GM21786 (cell line): Measurements from ENCODE around the gene LAMTOR2.
"Not testable (repeated sequence)": the region's sequence is repeated elsewhere in the genome, so short reads cannot be mapped to it uniquely, and the experiment has no call there.

Experiments used
- ATAC-seq: cut with Tn5 transposase; IDR thresholded peaks from one replicate; pipeline ENCODE4 v1.9.1; 2021; ENCODE audit not compliant: unreplicated experiment

Gene LAMTOR2

DNA sequence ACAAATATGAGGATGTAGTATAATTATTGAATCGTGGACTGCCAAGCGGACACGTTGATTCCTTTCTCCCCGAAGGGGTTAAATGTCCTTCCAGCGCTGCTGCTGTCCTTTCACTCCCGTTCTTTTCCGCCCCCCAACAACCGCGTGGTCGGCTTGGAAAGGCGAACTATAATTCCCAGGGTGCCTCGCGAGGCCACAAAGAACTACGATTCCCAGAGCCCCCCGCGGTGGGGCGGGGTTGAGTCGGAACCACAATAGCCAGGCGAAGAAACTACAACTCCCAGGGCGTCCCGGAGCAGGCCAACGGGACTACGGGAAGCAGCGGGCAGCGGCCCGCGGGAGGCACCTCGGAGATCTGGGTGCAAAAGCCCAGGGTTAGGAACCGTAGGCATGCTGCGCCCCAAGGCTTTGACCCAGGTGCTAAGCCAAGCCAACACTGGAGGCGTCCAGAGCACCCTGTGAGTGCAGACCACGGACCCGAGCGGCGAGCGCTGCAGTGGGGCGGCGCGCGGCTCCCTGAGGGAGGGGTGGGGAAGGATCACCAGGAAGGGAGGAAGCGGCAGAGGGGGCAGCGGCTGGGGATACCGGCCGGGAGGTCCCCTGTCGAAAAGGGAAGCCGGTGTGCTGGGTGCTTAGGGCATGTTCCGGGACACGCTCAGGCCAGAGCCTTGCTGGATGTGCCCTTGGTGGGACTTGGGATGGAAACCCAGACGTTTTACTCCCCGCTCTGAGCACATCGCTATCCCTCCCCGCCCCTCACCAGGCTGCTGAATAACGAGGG lies at the start of gene LAMTOR2:
Gene LAMTOR2 (plus strand): TSS at position 283 of the 781 bp plus-strand sequence. CDS start 108 bp downstream, at position 391.
- ATAC-seq, result peak; percentile 75

DNA sequence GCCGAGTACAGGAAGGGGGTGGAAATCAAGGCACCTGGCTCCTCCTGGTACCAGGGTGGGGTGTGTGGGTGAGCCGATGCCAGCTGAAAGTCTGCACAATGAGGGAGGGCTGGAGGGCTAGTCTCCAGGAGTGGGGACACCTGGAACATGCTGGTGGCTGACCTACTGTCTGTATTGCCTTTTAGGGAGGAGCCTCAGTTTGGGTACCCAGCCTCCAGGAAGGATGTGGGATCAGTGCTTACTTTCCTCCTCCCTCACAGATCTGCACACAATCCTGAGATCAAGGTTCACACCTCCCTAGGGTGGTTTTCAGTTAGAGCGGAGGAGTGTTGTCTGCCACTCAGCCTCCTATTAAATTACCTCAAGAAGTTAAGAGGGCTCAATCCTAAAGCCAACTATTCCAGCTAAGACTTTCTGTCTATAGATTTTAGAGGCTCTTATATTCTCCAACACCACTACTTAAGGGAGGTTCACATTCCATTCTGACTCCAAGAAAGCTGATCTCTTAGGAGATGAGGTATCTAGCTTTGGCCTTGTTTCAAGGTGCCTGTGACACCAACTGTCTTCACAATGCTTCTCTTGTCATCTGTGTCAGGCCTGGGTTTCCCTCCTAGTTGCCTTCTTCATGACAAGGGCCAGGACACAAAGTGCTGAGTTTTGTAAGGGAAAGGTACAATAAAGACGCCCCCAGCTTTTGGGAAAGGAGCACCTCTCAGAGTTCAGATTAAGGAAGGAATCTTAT lies 49.6 kb upstream of the LAMTOR2 start:
- no peak for ATAC-seq

DNA sequence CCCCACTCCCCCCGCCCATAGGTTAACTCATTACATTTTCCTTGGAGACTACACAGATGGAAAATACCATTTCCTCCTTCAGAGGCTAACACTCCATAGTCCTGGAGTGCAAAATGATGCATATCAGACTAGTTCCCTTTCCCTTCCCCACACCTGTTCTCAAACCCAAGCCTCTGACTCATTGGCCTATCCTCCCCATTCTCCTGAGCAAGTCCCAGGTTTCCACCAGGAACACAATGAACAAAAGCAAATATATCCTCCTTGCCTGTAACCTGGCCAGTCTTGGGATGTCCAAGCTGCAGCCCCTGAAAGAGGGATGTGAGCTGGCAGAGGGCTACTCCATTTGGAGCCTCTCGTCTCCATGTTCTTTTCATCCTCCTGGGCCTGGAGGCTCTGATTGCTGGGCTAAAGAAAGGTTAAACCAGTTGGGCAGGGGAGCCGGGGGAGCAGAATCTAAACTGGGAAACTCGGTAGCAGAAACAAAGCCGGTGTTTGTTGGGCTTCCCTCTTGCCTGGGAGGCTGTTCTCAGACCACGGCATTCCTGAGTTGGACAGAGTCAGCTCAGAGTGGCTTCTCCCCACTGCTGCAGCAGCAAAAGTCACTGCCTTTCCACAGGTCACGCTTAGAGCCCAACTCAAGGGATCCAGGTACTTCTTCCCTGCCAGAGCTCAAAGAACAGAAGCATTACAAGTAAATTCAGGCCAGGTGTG lies 47.8 kb upstream of the LAMTOR2 start:
- ATAC-seq, result no peak

DNA sequence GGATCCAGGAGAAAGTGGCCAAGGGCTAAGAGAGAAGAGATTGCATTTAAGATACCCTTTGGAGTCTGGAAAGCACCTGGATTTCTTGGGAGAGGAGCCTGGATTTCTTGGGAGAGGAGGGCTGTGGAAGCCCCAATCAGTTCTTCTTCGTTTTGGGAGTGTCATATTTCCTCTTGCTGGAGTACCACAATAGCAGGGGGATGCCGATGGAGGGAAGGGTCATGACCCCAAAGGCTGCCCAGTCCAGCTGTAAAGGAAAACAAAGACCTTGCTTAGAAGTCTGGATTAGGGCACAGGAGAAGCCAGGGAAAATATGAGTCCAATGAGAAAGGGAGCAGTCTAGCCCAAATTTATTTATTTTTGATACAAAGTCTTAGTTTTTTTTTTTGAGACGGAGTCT lies 45.2 kb upstream of the LAMTOR2 start:
- ATAC-seq, result no peak

DNA sequence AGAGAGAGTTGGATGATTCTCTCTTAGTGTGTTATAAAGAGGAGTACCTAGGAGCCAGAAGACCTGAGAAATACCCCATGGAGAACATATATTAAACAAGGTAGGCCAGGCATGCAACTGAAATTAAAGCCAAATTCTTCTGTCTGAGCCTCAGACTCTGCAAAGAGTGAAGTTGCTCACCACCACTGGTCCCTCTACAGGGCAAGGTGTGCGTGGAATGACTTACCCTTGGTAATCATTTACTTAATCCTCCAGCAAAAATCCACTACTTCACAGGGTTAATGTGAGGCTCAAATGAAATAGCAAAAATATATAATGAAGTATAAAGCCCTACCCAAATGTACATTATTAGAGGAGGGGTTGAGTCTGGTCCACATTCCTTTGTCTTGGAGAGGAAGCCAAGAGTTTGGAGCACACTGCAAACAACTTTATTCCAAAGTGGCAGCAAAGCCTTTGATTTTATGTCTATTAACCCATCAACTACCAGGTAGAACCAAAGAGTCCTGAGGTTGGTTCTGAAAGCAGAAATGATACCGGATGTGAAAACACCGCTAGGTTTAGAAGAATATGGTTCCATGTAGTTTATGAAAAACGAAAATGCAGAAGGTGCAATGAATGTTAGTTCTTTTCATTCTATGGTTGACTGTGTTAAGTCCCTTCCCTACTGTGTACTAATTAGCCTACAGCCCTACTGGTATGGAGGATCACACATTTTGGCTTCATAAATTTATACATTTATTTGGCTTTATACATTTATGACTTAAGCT lies 42.3 kb upstream of the LAMTOR2 start:
- ATAC-seq, result peak; percentile 90

DNA sequence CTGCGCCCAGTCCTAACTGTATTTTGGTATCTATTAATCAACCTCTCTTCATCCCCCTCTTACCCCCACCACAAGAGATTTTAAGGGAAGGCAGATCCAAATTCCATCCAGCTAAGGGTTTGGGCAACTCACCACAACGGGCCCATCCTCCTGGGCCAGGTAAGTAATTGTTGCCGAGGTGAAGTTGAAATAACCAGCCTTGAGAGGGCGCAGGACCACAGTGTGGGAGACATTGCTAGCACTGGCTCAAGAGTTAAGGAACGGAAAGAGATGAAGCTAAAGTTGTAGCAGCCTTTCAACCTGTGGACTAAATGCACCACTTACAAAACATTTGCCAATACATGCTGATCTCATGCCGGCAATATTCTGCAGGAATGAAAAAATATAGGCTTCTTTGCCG lies 39.8 kb upstream of the LAMTOR2 start:
- no peak for ATAC-seq

DNA sequence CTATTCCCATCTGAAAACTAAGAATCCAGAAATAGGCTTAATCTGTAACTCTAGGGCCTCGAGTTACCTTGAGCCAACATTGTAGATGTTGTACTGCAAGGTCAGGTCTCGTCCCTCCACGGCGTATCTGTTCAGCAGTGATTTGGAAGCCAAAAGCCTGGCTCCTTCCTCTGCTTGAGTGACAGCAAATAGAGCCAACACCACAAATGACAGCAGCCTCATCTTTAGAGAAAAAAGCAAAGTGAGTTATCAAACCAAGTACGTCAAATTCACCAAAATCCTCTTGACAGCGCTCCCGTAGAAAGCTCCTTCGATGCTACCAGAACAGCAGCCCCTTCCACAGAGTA lies 34.7 kb upstream of the LAMTOR2 start:
- no peak for ATAC-seq

DNA sequence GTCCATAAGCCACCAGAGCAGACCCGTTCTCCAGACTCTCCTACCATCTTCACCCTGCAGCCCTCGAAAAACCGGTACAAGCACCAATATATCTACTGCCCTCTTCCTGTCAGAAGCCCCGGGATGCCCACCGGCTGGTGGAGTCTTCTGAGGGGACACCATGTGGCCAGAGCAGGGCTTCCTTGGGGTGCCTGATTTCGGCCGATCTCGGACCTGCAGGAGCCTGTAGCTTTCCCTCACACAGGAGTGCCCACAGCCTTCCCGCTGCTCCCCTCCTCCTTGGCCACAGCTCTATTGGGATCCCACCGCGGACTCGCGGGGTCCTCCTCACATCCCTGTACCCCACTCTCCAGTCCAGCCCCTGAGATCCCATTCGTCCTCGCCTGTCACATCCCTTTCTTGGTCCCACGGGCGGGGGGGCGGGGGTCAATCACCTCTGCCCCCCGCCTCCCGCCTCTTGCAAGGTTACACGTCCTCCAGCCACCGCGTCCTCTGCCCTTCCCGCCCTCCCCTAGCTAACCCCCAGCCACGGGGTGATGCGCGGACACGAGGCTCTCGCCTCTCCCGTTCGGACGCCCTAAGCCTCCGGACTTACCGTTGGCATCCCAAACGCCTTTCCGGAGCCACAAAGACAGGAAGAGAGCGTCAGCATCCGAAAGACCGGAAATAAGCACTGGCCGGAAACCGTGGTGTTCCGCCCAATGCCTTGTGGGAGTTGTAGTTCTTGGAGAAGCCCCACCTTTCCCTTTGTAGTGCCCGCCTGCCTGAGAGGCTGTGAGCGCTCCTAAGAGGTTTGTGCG lies 34.1 kb upstream of the LAMTOR2 start, which contains the start of gene SSR2:
Gene SSR2 (minus strand): TSS at position 659 of the 800 bp plus-strand sequence. CDS start 784 bp downstream, outside the sequence.
- peak; percentile 97 for ATAC-seq

DNA sequence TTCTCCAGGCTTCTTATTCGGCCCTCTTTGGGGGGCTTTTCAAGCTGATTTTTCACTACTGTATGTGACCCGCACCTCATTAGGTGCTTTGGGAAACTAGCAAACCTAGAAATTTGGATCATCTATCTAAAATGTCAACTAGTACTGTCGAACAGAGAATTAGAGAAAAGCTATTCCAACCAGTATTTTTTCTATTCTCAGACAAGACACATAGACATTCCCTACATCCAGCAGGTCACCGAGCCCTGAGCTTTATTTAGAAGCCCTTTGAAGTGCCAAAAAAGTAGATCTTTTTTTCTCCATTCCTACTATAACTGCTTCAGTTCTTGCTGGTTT lies 33.5 kb upstream of the LAMTOR2 start:
- ATAC-seq, result no peak

DNA sequence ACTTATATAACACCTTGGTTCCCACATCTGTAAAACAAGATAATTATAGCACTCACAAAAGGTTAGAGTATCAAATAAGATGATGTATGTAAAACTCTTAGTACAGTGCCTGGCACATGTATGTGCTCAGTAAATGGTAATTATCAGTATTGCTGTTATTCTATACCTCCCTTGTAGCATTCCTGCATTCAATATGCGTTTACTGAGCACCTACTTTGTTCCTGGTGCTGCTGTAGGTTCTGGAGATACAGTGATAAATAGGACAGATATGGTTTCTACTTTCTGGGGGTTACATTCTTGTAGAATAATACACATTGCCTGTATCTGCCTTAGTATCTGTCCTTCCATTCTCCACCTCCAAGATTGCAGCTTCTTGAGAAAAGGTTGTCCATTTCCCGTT lies 32.6 kb upstream of the LAMTOR2 start:
- ATAC-seq, result no peak

DNA sequence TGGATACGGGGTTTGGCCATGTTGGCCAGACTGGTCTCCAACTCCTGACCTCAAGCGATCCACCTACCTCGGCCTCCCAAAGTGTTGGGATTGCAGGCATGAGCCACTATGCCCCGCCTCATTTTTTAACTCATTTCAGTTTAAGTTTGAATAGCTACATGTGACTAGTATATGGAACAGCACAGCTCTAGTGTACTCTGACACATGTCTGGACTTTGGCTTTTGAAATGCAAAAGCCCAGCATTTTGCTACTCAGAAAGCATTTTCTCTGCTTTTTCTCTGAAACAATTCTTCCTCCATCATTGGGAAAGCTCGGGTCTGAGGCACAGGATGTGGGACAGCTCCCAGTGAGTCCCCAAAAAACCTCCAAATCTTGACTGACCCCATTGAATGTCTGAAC lies 29.8 kb upstream of the LAMTOR2 start:
- ATAC-seq, result no peak

DNA sequence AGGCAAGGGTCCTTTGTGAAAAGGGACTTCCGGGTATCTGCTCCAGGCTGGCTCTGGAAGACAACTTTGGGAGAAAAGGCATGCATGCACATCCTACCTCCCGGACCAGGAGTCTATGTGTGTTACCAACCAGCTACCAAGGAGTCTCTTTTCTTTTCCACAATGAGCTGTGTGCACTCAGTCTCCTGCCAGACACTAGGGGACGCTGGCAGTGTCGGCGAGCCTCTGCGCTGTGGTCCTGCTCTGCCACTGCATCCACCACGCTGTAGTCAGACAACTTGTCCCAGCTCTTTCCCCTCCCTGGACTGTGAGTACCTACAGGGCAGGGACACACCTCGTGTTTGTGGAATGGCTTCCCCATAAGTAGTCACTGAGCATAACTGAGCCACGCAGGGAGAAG lies 28.7 kb upstream of the LAMTOR2 start:
- ATAC-seq, result no peak

DNA sequence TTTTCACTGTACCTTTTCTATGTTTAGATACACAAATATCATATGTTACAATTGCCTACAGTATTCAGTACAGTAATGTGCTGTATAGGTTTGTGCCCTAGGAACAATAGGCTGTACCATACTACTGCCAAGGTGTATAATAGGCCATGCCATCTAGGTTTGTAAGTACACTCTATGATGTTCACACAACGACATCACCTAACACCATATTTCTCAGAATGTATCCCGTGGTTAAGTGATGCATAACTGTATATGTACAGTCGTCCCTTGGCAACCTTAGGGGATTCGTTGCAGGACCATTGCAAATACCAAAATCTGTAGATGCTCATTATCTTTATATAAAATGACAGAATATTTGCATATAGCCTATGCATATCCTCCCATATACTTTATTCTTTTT lies 28.0 kb upstream of the LAMTOR2 start:
- no peak for ATAC-seq

DNA sequence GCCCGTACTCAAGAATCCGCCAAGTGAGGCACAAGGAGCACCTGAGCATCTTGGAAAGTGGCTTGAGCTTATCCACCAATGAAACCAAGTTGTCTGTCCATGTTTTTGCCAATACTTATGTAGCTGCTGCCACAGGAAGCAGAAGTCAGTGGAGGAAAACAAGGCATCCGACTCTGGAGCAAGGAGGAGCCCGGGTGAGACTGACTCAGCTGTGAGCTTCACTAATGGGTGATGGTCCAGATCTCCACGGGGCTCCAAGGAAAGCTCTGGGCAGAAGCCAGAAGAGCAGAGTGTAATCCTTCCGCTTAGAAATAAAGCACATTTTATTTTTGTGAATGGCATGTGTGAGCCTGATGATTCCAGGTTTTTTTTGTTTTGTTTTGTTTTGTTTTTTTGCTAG lies 21.6 kb upstream of the LAMTOR2 start:
- ATAC-seq, result no peak

DNA sequence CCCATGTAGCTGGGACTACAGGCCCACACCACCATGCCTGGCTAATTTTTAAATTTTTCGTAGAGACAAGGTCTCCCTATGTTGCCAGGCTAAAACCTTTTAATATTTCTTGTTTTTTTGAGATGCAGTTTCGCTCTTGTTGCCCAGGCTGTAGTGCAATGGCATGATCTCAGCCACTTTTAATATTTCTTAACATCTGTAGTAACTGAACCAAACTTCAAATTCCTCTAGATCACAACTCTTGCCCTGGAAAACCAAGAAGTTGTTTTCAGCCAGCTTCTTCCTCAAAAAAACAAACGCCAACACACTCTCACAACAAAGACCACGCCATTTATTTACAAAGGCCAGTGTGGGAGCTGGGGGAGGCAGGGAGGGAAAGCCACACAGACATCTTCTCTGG lies 19.6 kb upstream of the LAMTOR2 start:
- ATAC-seq, result not testable (repeated sequence)

DNA sequence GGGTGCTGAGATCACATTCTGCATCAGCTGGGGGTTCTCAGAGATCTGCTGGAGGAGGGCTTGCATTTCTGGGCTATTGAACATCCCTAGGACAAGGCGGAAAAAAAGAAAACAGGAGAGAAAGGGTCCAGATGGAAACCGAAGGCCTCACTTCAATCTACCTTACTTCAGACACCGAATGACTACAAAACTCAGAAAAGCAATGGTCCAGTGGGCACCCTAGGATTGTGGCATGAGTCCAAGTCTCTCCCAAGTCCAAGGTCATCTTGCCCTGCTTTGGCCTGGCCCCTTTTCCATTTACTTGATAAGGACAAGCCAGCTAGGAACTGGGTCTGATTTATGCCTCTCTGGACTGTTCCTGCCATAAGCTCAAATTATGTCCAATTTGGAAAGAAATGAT lies 11.8 kb upstream of the LAMTOR2 start:
- ATAC-seq, result no peak

DNA sequence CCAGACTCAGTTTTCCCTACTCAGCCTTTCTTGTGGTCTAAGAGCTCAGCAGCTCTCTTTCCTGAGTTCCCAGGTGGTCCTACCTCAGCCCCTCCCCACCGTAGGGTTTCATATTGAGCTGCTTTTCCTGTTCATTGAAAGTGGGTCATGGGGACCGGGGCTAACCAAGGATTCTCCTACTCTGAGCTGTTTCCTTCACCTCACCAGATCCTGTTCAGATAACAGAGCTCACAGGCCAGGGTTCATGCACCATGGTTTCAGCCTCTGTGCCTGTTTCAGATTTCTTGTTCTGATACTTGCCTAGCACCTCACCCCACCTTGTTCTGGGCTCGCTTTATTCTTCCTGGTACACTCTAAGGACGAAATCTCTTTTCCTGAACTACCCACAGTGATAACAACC lies 9.5 kb upstream of the LAMTOR2 start:
- no peak for ATAC-seq

DNA sequence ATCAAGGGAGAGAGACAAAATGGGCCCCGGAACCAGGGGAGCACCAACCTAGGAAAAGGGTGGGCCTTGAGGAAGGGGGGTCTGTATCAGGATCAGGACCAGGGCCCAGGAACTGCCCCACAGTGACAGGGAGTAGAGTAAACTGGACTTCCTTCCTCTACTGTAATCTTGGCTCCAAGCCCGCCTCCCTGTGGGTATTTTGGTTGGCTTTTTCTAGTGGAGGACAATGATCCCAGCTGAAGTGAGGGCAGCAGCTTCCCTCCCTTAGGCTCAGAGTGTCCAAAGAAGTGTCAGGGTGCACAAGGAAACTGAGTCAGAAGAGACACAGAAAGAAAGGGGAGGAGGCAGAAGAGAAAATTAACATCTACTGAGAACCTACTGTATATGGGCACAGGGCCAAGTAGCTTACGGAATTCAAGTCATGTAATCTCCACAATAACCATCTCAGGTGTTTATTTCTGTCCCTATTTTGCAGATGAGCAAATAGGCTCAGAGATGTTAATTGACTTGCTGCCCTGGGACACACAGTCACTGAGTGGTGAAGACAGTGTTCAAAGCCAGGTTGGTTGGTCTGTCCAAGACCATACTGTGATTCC lies 5.8 kb upstream of the LAMTOR2 start:
- no peak for ATAC-seq

DNA sequence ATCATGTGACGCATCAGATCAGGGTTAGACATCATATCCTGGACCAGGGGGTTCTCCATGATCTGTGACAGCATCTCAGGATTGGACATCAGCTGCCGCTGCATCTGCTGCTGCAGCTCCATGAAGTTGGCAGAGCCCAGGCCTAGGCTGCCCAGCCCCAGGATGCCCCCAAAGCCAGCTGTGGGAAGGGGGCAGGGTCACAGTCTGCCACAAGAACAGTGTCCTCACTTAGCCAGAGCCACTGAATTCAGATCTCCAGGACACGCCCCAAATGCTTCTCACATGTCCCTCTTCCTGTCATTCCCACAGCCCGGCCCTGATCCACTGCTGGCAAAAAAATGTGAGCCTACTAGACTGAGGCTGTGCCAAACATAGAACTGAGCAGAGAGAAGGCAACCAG lies 4.2 kb upstream of the LAMTOR2 start:
- ATAC-seq, result no peak
